GM19397 (cell line): ENCODE measurements around the gene C1QL2.

ENCODE experiments used
- ATAC-seq: cut with Tn5 transposase; IDR thresholded peaks from one replicate; pipeline ENCODE4 v1.9.1; 2021; ENCODE audit warnings: mild to moderate bottlenecking, moderate library complexity; ENCODE audit not compliant: unreplicated experiment

Gene C1QL2

DNA sequence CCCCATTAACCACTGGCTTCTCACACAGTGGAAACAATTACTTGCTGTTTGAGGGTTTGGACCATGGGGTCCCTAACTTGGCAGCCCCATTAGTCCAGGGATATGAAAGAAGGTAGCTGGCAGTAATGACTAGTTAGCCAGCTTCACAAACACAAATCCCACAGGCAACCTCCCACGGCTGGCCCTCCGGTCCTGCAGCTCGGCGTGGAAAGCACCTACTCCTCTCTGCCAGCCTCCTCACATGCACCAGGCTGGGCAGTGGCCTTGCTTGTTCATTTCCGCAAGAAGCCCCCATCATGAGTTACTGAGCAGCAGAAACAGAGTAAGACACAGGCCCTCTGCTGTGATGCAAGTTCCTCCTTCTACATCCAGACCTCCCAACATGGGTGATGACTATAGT is 13.7 kb downstream of the C1QL2 start:
- no peak for ATAC-seq

GRCh38 chr2:119142824-119143223 is 15.7 kb downstream of the C1QL2 start:
- no peak for ATAC-seq

- no peak for ATAC-seq
Measured at GRCh38 chr2:119137502-119137901, 21.0 kb downstream of the C1QL2 start.

DNA sequence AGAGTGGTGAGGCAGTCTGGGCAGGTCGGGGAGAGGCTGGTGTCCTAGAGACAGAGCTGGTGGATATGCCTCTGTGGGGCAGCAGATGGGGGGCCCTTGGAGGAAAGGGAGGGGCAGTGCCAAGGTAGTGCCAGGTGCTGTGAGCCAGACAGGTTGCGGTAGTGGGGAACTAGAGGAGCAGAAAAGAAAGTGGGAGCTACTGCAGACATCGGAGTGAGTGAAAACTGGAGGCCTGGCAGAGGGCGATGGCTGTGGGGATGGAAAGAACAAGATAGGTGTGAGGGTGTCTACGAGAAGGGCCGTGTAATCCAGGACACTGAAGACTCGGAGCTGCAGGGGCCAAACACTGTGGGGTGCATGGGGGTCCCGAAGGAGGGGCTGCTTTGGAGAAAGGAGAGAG is 21.7 kb downstream of the C1QL2 start:
- ATAC-seq, result no peak

DNA sequence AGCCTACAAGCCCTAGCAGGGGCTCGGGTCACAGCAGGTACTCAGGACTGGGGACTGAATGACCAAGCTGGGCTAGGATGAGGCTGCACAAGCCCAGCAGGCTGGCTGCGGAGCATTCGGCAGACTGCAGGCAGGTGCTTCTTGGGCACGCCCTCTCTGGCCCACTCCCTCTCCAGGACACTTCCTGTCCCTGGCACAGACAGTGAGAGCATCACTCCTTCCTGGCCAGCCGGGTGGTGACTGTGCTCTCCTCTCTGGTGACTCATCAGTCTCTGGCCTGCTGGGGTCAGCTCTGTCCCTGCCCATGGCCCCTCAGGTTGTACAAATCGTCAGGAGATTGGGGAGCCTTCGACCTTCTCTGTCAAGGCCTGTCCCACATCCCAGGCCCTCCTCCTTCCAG is 22.5 kb downstream of the C1QL2 start:
- ATAC-seq, result no peak

- ATAC-seq, result no peak
Measured at GRCh38 chr2:119134775-119135174, 23.8 kb downstream of the C1QL2 start.

GRCh38 chr2:119126650-119127049 is 31.9 kb downstream of the C1QL2 start:
- ATAC-seq, result no peak

DNA sequence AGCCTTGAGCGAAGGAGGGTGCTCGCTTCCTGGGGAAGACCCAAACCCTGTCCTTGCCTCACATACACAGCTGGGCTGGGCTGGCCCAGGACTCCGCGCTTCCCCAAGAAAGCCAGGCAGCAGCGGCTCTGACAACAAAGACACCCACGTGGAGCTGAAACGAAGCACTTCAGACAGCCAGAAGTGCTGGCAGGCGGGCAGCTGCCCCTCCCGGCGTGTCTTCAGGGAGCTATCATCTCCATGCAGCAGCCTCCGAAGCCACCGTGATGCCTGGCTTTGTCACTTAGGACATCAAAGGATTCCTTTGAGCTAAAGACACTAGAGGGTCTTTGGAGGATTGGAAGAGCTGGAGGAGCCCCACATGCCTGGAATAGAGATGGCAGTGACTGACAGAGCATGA is 35.2 kb downstream of the C1QL2 start:
- no peak for ATAC-seq

DNA sequence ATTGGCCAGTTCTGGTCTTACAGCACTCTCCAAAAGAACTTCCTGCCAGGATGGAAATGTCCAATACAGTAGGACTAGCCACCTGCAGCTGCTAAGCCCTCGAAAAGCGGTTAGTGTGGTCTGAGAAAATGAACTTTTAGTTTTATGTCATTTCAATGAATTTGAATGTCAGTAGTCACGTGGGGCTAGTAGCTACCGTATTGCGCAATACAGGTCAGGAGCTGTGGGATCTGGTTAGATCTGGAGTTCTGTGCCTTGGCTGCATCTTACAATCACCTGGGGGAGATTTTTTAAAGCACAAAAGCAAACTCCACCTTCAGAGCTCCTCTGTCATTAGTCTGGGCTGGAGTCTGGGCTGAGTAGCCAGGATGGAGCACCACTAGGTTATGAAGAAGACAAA is 35.9 kb downstream of the C1QL2 start:
- ATAC-seq, result no peak

- ATAC-seq, result no peak
Measured at GRCh38 chr2:119119999-119120756, 38.4 kb downstream of the C1QL2 start.

DNA sequence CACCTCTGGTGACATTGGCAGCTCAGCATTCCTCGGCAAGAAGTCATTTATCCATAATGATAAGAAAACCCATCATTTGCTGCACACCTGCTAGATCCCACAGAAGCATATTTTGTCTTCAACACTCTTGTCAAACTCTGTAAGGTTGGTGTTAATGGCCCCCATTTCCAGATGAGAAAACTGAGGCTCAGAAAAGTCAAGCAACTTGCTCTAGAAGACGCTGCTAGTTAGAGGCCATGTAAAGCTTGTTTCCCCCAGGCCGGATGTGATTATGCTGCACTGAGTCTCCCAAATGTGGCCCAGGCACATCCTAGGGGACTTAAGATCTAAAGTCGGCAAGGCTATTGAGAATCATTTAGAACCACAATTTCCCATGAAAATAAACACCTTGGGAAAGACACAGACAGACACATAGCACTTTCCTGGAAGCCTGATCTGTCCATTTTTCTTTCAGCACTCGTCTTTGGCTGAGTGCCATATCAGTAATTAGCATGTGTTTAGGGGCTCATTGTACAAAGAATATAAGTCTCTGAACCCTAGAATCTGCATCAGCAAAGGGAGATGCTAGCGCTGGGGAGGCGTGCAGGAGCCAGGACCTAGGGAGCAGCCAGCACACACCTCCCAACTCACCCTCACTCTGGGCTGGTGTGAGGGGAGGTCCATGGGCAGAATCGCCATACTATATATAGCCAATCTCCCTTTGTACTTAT is 39.3 kb downstream of the C1QL2 start:
- ATAC-seq, result no peak

- ATAC-seq, result no peak
Measured at GRCh38 chr2:119117891-119118882, 40.4 kb downstream of the C1QL2 start.

- no peak for ATAC-seq
Measured at GRCh38 chr2:119117408-119117807, 41.1 kb downstream of the C1QL2 start.

GRCh38 chr2:119116411-119117295 is 41.9 kb downstream of the C1QL2 start:
- no peak for ATAC-seq

DNA sequence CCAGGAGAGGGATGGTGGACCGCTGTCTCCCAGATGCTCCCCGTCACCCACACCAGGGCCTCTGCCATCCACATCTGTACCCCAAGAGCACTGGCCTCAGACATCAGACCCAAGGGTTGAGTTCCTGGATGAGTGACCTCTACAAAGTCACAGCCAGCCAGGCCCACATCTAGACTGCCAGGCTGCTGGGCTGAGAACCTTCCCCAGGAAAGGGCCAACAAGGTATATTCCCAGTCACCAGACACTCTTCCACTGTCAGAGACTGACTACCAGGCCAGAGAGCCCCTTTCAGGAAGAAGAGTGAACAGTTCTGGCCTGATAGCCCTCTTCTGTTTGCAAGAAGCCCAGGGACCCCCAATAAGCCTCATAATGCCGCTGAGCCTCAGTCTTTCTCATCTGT is 44.3 kb downstream of the C1QL2 start:
- ATAC-seq, result no peak

DNA sequence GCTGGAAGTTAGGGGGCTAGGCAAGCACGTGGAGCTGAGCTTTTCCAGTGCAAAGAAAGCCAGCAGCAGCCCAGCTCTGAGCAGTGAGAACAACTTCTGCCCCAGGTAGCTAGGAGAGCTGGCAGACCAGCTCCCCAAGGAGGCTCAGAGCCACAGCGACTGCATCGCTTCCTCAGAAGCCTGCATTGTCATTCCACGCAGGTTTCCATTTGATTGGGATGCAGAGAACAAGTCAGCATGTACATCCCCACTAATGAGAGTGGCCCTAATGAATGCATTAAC is 45.1 kb downstream of the C1QL2 start:
- ATAC-seq, result no peak

DNA sequence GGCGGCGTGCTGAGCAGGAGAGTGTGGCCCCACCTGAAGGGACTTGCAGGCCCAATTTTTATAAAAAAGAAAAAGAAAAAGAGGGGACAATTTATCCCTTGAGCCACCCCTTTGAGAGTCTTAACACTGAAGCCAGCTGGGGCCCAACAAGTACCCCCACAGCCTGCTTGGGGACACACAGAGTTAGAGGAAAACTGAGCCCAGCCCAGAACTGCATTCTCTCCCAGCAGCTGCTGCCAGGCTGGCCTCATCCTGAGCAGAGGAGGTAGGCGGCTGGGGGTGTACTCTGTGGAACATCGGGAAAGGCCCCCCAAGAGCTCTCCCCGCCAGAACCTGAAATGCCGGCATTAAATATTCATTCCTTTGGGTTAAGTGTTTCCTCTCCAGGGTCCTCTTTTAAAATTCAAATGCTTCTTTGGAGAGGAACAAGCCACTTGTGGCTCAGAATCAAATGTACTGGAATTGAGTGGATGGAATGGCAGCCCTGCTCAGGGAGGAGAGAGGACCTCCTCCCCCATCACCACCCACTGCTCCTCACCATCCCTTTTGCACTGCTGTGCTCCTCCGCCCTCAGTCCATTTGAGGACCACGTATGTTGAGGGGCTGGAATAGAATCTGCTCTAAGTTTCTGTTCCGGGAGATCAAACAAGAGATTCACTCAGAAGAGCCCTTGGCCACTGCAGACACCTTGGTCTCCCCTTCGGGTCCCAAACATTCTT is 45.6 kb downstream of the C1QL2 start:
- ATAC-seq, result no peak

DNA sequence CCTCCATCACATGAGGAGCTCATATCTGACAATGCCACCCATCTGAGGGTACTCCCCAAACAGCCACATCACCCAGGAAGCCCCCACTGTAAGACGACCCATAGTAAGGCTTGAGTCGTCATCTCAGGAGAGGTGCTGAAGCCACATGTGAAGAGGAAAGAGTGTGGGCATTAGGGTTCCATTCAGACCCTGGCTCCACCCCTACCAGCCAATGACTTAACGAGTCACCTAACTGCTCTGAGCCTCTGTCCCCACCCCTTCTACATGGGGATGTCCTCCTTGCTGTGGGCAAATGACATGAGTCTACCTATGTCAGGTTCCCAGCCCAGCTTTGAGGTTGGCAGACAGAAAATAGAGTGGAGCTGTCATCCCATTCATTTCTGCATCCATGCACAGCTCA is 46.3 kb downstream of the C1QL2 start:
- no peak for ATAC-seq

DNA sequence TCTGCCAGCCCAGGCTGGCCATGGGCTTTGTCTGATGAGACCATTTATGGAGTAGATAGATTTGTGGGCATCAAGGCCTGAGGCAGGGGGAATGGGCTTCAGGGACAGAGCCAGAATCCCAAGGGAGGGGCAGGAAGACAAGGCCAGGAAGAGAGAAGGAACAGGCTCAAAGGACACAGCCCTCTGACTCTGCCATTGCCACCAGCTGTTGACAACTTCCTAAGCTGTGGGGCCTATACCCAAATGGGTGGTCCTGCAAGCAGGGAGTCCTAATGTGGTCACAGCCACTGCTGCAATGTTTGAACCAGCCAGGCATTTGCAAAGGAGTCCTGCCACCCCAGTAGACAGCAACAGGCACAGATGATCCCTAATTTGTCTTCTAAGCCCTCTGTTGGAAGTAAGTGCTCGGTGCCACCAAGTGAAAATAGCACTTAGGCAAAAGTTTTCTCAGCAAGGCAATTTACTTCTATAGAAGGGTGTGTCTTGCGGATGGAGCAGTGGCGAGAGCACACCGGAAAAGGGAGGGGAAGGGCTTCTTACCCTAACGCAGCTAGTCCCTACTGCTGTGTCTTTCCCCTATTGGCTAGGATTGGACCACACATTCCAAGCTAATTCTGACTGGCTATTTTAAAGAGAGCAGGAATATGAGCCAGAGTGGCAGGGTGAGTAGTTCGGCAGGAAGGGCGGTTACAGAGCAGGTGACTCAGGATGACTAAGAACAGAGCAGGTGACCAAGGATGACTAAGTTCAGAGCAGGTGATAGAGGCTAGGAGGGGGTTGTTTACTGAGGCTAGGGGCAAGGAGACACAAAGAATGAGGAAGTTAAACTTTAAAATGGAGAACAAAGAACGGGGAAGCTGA is 47.2 kb downstream of the C1QL2 start:
- ATAC-seq, result no peak
